HEK293T (cell line): ENCODE measurements around the gene WNK1.
"Not testable (repeated sequence)": the region's sequence is repeated elsewhere in the genome, so short reads cannot be mapped to it uniquely, and the experiment has no call there.

ENCODE experiments used
- CTCF ChIA-PET: fragments of 350-600 bp; formaldehyde crosslinking; extraction: SDS; loops from one replicate; lab custom pipeline; 2021; ENCODE audit warnings: antibody characterized with exemption, inconsistent platforms; lab: Yijun Ruan, JAX
- POLR2A ChIA-PET: fragments of 350-600 bp; formaldehyde crosslinking; extraction: SDS; loops from one replicate; lab custom pipeline; 2020; ENCODE audit warnings: antibody characterized with exemption, inconsistent platforms; lab: Yijun Ruan, JAX
- DNase-seq: peaks from one replicate; pipeline ENCODE4 v3.0.0; 2012; ENCODE audit warnings: mixed read lengths; ENCODE audit errors: extremely low spot score
- ARNT ChIP-seq: fragments of 450-650 bp; IDR thresholded peaks from 2 replicates; pipeline ENCODE4 v1.6.1; 2017; ENCODE audit warnings: mild to moderate bottlenecking
- BHLHE40 ChIP-seq: fragments of 450-650 bp; IDR thresholded peaks from 2 replicates; pipeline ENCODE4 v1.6.1; 2016; ENCODE audit warnings: mild to moderate bottlenecking, moderate library complexity, borderline replicate concordance
- CTBP1 ChIP-seq: fragments of 450-650 bp; IDR thresholded peaks from 2 replicates; pipeline ENCODE4 v1.6.1; 2016; ENCODE audit warnings: borderline replicate concordance
- ELF4 ChIP-seq: fragments of 450-650 bp; IDR thresholded peaks from 2 replicates; pipeline ENCODE4 v1.6.1; 2017; ENCODE audit warnings: antibody characterized with exemption
- FOXA1 ChIP-seq: fragments of 450-650 bp; IDR thresholded peaks from 2 replicates; pipeline ENCODE4 v1.6.1; 2016; ENCODE audit warnings: mild to moderate bottlenecking
- FOXK2 ChIP-seq: fragments of 450-650 bp; IDR thresholded peaks from 2 replicates; pipeline ENCODE4 v1.6.1; 2016; ENCODE audit warnings: mild to moderate bottlenecking
- FOXM1 ChIP-seq: fragments of 450-650 bp; IDR thresholded peaks from 2 replicates; pipeline ENCODE4 v1.6.1; 2017; ENCODE audit warnings: mild to moderate bottlenecking, borderline replicate concordance
- HDGF ChIP-seq: fragments of 450-650 bp; IDR thresholded peaks from 2 replicates; pipeline ENCODE4 v1.6.1; 2017; ENCODE audit warnings: antibody characterized with exemption, borderline replicate concordance
- L3MBTL2 ChIP-seq: fragments of 450-650 bp; conservative IDR thresholded peaks from 2 replicates; pipeline ENCODE4 v1.6.1; 2016; ENCODE audit warnings: mild to moderate bottlenecking
- LEF1 ChIP-seq: fragments of 450-650 bp; IDR thresholded peaks from 2 replicates; pipeline ENCODE4 v1.6.1; 2017; ENCODE audit warnings: mild to moderate bottlenecking, borderline replicate concordance
- NFRKB ChIP-seq: fragments of 450-650 bp; IDR thresholded peaks from 2 replicates; pipeline ENCODE4 v1.6.1; 2016; ENCODE audit warnings: mild to moderate bottlenecking, moderate library complexity
- SP1 ChIP-seq: fragments of 450-650 bp; IDR thresholded peaks from 2 replicates; pipeline ENCODE4 v1.6.1; 2017
- SUZ12 ChIP-seq: fragments of 450-650 bp; IDR thresholded peaks from 2 replicates; pipeline ENCODE4 v1.6.1; 2016; ENCODE audit warnings: mild to moderate bottlenecking
- TARDBP ChIP-seq: fragments of 450-650 bp; IDR thresholded peaks from 2 replicates; pipeline ENCODE4 v1.6.1; 2016
- ZNF384 ChIP-seq: fragments of 450-650 bp; IDR thresholded peaks from 2 replicates; pipeline ENCODE4 v1.6.1; 2016
- TF ChIP-seq, protein P1 (sequence below): fragments of 450-650 bp; IDR thresholded peaks from 2 replicates; pipeline ENCODE4 v1.6.1; 2016

Gene WNK1

GRCh38 chr12:916712-917445, 164.5 kb downstream of the WNK1 start:
- DNase-seq, result no peak
- CTCF ChIA-PET, result no interaction called here
- POLR2A ChIA-PET, result no interaction called here
- no peak for TF ChIP-seq ZNF384
- no peak for TF ChIP-seq BHLHE40
- TF ChIP-seq NFRKB, result no peak
- no peak for TF ChIP-seq TARDBP
- TF ChIP-seq LEF1, result no peak
- TF ChIP-seq SUZ12, result no peak
- TF ChIP-seq ELF4, result no peak

DNA sequence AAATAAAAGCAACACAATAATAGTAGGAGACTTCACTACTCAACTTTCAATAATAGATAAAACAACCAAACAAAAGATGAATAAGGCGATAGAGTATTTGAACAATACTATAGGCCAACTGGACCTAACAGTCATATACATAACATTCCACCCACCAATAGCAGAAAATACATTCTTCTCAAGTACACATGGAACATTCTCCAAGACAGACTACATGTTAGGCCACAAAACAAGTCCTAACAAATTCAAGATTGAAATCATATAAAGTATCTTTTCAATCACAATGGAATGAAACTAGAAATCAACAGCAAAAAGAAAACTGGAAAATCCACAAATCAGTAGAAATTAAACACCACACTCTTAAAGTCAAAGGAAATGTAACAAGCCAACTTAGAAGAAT, 168.3 kb downstream of the WNK1 start:
- TF ChIP-seq, protein P1, sequence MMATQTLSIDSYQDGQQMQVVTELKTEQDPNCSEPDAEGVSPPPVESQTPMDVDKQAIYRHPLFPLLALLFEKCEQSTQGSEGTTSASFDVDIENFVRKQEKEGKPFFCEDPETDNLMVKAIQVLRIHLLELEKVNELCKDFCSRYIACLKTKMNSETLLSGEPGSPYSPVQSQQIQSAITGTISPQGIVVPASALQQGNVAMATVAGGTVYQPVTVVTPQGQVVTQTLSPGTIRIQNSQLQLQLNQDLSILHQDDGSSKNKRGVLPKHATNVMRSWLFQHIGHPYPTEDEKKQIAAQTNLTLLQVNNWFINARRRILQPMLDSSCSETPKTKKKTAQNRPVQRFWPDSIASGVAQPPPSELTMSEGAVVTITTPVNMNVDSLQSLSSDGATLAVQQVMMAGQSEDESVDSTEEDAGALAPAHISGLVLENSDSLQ, result no peak
- TF ChIP-seq BHLHE40, result no peak
- no peak for TF ChIP-seq LEF1
- TF ChIP-seq L3MBTL2, result no peak
- no peak for TF ChIP-seq NFRKB
- TF ChIP-seq FOXA1, result no peak
- no peak for TF ChIP-seq FOXM1
- no peak for TF ChIP-seq SP1
- no peak for TF ChIP-seq ZNF384
- TF ChIP-seq ELF4, result no peak
- no peak for TF ChIP-seq TARDBP
- TF ChIP-seq SUZ12, result no peak
- no peak for TF ChIP-seq ARNT
- TF ChIP-seq CTBP1, result no peak
- TF ChIP-seq FOXK2, result no peak
- TF ChIP-seq HDGF, result no peak
- CTCF ChIA-PET, result no interaction called here
- POLR2A ChIA-PET, result no interaction called here
- DNase-seq, result no peak

DNA sequence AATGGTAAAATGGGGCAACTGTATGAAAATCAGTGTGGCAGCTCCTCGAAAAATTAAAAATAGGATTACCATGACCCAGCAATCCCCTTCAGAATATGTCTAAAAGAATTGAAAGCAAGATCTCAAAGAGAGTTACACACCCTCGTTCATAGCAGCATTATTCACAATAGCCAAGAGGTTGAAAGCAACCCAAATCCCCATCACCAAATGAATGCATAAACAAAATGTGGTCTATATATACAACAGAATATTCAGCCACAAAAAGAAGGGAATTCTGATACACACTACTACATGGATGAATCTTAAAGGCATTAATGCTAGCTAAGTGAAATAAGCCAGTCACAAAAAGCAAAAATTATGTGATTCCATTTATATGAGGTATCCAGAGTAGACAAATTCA, 169.9 kb downstream of the WNK1 start:
- TF ChIP-seq CTBP1 (no peak), SUZ12 (no peak), FOXA1 (no peak), FOXK2 (no peak), NFRKB (no peak), TARDBP (no peak), ELF4 (no peak), LEF1 (no peak), ARNT (no peak), SP1 (no peak), HDGF (no peak), FOXM1 (no peak)
- TF ChIP-seq, protein P1, result no peak
- CTCF ChIA-PET, result no interaction called here
- POLR2A ChIA-PET, result no interaction called here

GRCh38 chr12:926641-927040, 174.3 kb downstream of the WNK1 start:
- no peak for TF ChIP-seq L3MBTL2
- TF ChIP-seq TARDBP, result no peak
- no peak for TF ChIP-seq SUZ12
- no peak for TF ChIP-seq ELF4
- no peak for TF ChIP-seq NFRKB
- TF ChIP-seq BHLHE40, result no peak
- no peak for TF ChIP-seq FOXA1
- TF ChIP-seq, protein P1, result no peak
- TF ChIP-seq CTBP1, result no peak
- TF ChIP-seq SP1, result no peak
- TF ChIP-seq FOXM1, result no peak
- no peak for TF ChIP-seq LEF1
- no peak for TF ChIP-seq HDGF
- no peak for TF ChIP-seq FOXK2
- ChIA-PET CTCF (no interaction called here), POLR2A (no interaction called here)
- DNase-seq, result no peak

More for the DNA sequence above, 169.9 kb downstream of the WNK1 start:
- no peak for DNase-seq

DNA sequence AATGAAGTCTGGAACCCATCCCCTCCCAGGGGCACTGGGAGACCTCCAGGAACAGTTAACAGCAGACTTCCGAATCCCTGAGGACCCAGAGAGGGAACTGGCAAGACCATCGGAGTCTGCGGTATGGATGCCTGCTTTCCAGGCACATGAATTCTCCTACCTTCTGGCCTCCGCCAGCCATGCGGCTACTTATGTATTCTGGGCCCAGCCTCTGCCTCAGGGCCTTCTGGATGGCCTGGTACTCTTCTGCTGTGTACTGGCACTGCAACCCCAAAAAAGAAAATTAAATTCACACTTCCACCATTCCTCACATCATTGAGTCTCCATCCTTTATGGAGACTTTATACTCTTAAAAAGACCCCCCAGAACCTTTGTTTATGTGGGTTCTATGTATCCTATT, 178.7 kb downstream of the WNK1 start:
- DNase-seq, result no peak
- ChIA-PET CTCF (no interaction called here), POLR2A (no interaction called here)
- TF ChIP-seq, protein P1, result no peak
- TF ChIP-seq NFRKB (no peak), BHLHE40 (no peak), CTBP1 (no peak)

GRCh38 chr12:931591-931990, 179.2 kb downstream of the WNK1 start:
- TF ChIP-seq L3MBTL2 (no peak), ZNF384 (no peak), NFRKB (no peak), TARDBP (no peak)
- CTCF ChIA-PET, result no interaction called here
- DNase-seq, result no peak
- POLR2A ChIA-PET, result no interaction called here

DNA sequence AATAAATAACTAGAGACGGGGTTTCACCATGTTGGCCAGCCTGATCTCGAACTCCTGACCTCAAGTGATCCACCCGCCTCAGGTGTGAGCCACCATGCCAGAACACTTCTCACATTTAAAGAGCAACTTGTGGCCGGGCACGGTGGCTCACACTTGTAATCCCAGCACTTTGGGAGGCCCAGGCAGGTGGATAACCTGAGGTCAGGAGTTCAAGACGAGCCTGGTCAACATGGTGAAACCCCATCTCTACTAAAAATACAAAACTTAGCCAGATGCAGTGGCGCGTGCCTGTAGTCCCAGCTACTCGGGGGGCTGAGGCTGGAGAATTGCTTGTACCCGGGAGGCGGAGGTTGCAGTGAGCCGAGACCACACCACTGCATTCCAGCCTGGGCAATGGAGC, 183.5 kb downstream of the WNK1 start:
- CTCF ChIA-PET, result not testable (repeated sequence)

More for the DNA sequence above, 183.5 kb downstream of the WNK1 start:
- DNase-seq, POLR2A ChIA-PET: not testable (repeated sequence)
